ENCODE results near the gene ABHD8. TPM values are rescaled to one million over a fixed set of nuclear protein-coding genes. Genes with fewer than 3 reads are reported as not detected.

ABHD8 gene
- total RNA-seq, 1 donor from 2014 or later = 14.9 TPM

GRCh38 chr19:17324357-17325114 lies 21.3 kb upstream of the ABHD8 start:
- DNase-seq (ENCODE audit: low spot score) (no peak), ATAC-seq (no peak)
- intact Hi-C loops (cut with DNase I) = no loop called here

- intact Hi-C loops (cut with DNase I) = no loop called here
- DNase-seq (ENCODE audit: low spot score) = no peak
- no peak for ATAC-seq
These were observed 20.7 kb upstream of the ABHD8 start for GRCh38 chr19:17323964-17324332.

GRCh38 chr19:17323300-17323963 lies 20.2 kb upstream of the ABHD8 start:
- ATAC-seq = no peak
- DNase-seq (ENCODE audit: low spot score) = no peak
- intact Hi-C loops (cut with DNase I) = no loop called here

GRCh38 chr19:17322854-17323253 lies 19.6 kb upstream of the ABHD8 start:
- intact Hi-C loops (cut with DNase I) = no loop called here
- ATAC-seq (peak; percentile 48), DNase-seq (ENCODE audit: low spot score) (no peak)

- ATAC-seq = no peak
- intact Hi-C loops (cut with DNase I) = no loop called here
- no peak for DNase-seq (ENCODE audit: low spot score)
These were observed 18.6 kb upstream of the ABHD8 start for GRCh38 chr19:17321655-17322489.

GRCh38 chr19:17320435-17320834 lies 17.2 kb upstream of the ABHD8 start:
- intact Hi-C loops (cut with DNase I) = no loop called here

GRCh38 chr19:17319473-17320238 lies 16.4 kb upstream of the ABHD8 start:
- intact Hi-C loops (cut with DNase I) = no loop called here
- no peak for ATAC-seq
- DNase-seq (ENCODE audit: low spot score) = no peak

More at GRCh38 chr19:17320435-17320834, 17.2 kb upstream of the ABHD8 start:
- no peak for DNase-seq (ENCODE audit: low spot score)
- no peak for ATAC-seq

- ATAC-seq (no peak), DNase-seq (ENCODE audit: low spot score) (no peak)
- intact Hi-C loops (cut with DNase I) = no loop called here
These were observed 15.7 kb upstream of the ABHD8 start for GRCh38 chr19:17318966-17319365.

GRCh38 chr19:17314007-17314593 lies 10.9 kb upstream of the ABHD8 start:
- no peak for ATAC-seq
- peak; percentile 60 for DNase-seq (ENCODE audit: low spot score)
- intact Hi-C loops (cut with DNase I) = no loop called here

- DNase-seq (ENCODE audit: low spot score) (no peak), ATAC-seq (no peak)
- intact Hi-C loops (cut with DNase I) = no loop called here
These were observed 9.2 kb upstream of the ABHD8 start for GRCh38 chr19:17312189-17313113.

- DNase-seq (ENCODE audit: low spot score) (no peak), ATAC-seq (no peak)
These were observed 8.4 kb upstream of the ABHD8 start for GRCh38 chr19:17311455-17312188.

GRCh38 chr19:17309965-17310461 lies 6.8 kb upstream of the ABHD8 start:
- intact Hi-C loops (cut with DNase I) = no loop called here
- no peak for ATAC-seq
- DNase-seq (ENCODE audit: low spot score) = no peak

More at GRCh38 chr19:17311455-17312188, 8.4 kb upstream of the ABHD8 start:
- intact Hi-C loops (cut with DNase I) = no loop called here

- peak; percentile 93 for ATAC-seq
These were observed 6.2 kb upstream of the ABHD8 start, which contains the start of gene DDA1 for GRCh38 chr19:17309198-17309964. DDA1 (plus strand) TSS chr19:17309563; CDS start chr19:17309655, 92 bp downstream.

GRCh38 chr19:17307876-17308377 lies 4.7 kb upstream of the ABHD8 start:
- intact Hi-C loops (cut with DNase I) = no loop called here
- DNase-seq (ENCODE audit: low spot score) (no peak), ATAC-seq (no peak)

More at GRCh38 chr19:17309198-17309964, 6.2 kb upstream of the ABHD8 start, which contains the start of gene DDA1:
- intact Hi-C loops (cut with DNase I) = no loop called here
- peak; percentile 99 for DNase-seq (ENCODE audit: low spot score)

GRCh38 chr19:17306285-17306714 lies 3.1 kb upstream of the ABHD8 start:
- intact Hi-C loops (cut with DNase I) = no loop called here
- DNase-seq (ENCODE audit: low spot score) = no peak
- ATAC-seq = no peak
